AML-193 (cell line): Measurements from ENCODE around the gene STIMATE.

Experiments
- DNase-seq, 2 experiments: peaks; one replicate each; lab custom pipeline; 2025; lab: John Stamatoyannopoulos, UW

The STIMATE gene

DNA sequence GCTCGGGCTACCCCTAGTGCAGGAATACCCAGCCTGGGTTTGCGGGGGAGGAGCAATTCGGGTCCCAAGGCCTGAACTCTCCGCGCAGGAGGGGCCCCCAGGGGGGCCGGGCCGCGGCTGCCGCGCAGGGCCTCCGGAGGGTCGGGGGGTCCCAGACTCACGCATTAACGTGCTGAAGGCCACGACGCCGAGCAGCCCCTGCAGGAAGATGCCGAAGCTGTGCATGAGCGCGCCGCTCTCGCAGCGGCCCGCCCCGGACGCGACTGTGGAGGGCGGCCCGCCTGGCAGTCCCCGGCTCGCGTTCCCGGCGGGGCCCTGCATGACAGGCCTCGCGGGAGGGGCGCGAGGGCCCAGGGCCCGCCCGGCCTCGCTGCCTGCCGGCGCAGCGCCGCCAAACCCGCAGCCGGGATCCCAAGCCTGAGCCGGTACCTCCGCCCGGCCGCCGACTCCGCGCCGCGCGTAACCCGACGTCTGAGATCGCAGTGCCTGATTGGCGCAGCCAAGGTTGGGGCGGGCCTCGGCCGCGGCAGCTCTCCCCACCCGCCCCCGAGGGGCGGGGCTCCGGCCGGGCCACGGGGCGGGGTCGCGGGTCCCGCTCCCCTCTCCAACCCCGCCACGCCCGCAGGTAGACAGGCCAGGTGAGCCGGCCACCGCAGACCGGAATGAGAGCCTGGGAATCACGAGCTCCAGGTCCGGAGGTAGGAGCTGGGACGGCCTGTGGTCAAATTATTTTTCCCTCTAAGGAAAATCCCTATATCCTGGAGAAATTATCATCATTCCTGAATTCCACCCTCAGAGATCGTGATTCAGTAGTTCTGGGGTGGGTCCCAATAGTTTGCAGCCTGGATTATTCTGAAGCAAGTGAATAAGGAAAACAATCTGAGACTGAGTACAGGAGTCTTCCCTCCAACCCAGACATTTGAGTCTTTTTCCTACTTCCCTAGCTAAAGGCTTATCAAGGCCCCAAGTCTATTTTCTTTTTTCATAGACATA lies at the start of gene STIMATE:
STIMATE (minus strand) TSS at position 419 of the 993 bp plus-strand sequence; CDS start at position 321, 98 bp downstream.
- peak; percentile 89 to 90 for DNase-seq

- no peak for DNase-seq
Measured at GRCh38 chr3:52939600-52939999, 42.3 kb upstream of the STIMATE start.

DNA sequence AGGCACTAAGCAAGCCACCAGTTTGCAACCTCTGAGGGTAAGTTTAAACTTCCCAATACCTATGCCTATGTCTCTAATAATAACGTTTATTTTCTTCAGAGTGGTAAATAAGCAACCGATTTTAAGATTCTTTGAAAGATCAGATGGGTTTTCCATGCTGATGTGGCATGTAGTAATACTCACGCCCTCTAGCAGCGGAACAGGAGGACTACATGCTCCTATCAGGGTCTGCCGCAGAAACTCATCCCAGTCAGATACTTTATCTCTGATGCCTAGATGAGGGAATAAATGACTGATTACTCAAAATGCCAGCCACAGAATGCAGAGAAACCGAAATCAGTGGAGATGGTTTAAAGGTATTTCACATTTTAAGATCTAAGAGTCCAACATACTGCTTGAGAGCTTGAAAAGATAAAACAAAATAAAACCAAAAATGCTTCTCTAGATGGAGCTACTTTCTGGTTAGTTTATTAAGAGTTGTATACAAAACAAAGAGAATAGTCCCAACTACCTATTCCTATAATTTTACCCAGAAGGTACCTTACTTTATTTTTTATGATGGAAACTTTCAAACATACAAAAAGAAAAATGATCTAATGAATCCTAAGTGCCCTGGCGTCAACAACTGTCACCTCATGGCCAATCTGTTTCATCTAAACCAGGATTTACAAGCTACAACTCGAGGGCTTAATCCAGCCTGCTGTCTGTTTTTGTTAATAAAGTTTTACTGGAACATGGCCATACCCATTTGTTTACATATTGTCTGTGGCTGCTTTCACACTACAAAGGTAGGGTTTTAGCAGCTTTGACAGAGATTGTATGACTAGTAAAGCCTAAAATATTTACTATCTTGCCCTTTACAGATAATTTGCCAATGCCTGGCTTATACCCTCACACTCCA lies 37.5 kb upstream of the STIMATE start:
- peak; percentile 77 to 80 for DNase-seq

- DNase-seq: peak in 1 of 2 experiments; percentile 12
Measured at GRCh38 chr3:52931889-52932288, 34.5 kb upstream of the STIMATE start.

DNA sequence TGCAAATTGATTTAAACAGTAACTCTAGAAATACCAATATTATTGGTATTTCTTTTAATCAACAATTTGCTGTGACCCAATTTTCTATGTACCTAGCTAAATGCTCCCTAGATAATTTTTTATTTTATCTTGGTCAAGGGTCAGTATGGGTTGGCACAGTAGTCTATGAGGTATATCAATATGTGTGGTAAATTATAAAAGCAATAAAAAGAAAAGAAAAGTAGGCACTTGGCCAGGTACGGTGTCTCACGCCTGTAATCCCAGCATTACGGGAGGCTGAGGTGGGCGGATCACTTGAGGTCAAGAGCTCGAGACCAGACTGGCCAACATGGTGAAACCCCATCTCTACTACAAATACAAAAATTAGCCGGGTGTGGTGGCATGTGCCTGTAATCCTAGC lies 34.0 kb upstream of the STIMATE start:
- DNase-seq: no peak

DNA sequence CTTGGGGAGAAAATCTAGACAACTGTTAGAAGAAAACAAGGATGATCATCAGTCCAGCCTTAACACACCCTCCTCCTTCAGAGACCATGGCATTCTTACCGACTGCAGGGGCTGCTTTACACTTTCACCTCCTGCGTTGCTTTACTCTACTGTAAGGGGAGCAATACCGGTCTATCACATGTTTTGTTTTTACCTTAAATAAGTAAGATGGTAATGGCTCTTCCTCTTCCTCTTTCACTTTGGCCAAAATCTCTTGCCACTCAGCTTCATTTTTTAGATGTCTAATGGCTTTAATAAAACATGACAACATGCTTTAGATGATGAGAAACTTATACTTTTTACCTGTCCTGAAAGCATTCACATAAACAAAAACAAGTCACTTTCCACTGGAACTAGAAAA lies 33.4 kb upstream of the STIMATE start:
- DNase-seq: no peak

DNA sequence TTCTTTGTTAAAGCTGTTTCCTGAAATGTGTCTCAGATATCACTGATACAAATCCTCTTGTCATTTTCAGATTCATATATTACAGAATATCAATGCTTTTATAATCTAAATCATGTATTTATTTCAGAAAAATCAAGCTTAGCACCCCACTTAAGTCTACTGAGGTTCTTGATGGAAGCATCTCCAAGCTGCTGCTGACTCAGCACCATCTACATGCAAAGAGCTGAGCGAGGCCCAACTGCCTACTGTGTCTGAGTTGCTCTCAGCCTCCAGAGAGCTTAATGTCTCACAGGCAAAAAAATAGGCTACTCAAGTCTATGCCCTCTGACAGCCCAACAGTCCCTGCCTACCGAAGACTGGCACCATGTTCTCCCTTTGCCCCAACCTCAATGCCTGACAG lies 29.2 kb upstream of the STIMATE start:
- DNase-seq: no peak

GRCh38 chr3:52925405-52926313 lies 28.3 kb upstream of the STIMATE start:
- DNase-seq: peak; percentile 36 to 39

- DNase-seq: no peak
Measured at GRCh38 chr3:52923963-52924362, 26.6 kb upstream of the STIMATE start.

DNA sequence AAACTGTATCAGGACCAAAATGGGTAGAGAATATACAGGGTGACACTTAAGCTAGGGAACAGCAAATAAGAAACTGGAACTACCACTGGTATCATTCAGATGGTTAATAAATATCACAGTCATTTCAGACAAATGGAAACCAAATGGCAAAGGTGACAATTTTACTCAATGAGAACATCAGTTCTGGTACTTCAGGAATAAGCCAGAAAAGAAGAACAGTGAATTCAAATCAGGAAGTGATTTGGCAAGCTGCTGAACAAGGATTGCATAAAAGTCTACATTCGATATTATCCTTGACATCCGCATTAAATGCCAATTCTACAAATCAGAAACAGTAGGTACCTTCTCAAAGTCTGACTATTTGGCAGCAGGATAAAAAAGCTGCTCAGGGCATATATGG lies 23.5 kb upstream of the STIMATE start:
- peak; percentile 22 to 47 for DNase-seq

DNA sequence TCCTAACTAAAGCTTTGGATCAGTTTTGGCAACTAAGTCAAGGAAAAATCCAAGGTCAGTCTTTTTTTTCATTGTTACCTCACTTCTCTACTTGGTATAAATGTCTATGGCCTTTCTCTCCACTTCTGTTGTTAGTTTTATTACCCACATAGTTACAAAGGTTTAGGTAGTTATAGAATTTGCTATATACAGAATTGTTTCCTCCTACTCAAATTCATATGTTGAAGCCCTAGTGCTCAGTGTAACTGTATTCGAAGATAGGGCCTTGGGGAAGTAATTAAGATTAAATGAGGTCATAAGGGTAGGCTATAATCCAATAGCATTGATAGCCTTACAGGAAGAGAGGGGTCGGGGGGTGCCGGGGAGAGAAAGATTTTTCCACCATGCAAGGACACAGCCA lies 19.7 kb upstream of the STIMATE start:
- no peak for DNase-seq

DNA sequence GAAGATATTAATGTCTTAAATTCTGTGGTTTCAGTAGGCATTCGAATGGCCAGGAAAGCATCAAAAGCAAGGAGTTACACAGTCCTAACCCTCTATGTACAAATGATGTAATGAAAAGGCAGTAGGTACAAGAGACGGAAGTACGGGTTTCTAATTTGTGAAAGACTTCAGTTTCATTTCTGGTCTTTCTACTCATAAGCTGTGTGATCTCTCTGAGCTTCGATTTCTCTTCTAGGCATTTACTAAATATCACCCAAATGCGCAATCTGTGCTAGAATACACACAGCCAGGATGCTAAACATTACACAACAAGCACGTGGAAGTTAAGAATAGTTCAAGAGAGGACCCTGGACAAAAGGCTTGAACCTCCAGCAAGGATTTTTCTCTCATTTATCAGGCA lies 17.9 kb upstream of the STIMATE start:
- DNase-seq: no peak

GRCh38 chr3:52912885-52913731 lies 15.8 kb upstream of the STIMATE start:
- no peak for DNase-seq

GRCh38 chr3:52910823-52911222 lies 13.5 kb upstream of the STIMATE start:
- no peak for DNase-seq

DNA sequence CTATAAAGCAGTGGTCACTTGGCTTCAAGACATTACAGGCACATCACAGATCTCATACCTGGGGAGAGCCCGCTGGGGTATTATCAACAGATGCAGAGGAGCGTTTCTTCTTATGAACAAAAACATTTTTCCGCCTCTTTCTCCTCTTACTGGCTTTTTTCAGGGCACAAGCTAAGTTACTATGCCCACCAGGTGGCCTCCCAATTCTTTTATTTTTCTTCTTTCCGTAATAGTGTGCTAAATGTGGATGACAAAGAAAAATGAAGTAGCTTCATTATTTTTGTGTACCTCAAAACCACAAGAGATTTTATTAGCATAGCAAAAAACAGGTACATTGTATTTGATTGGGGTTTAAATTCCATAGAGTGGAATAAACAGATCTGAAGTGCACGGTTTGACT lies 10.1 kb upstream of the STIMATE start:
- DNase-seq: no peak

DNA sequence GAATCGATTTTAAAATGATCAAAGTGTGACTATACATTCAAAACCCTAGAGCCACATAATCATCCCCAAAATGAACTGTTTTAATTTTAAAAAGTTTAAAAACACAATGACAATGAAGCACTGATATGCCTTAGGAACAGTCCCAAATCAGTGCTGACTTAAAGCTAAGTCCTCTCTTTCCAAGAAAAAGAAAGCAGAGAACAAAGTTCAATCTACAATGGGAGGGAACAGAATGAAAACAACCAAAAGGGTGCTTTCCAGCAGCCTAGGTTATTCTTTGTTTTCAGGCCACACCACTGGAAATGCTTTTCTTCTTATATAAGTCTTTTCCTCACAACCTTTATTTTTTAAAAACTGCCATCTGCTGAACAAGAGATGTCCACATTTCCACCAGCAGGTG lies 7.2 kb upstream of the STIMATE start:
- DNase-seq: no peak

DNA sequence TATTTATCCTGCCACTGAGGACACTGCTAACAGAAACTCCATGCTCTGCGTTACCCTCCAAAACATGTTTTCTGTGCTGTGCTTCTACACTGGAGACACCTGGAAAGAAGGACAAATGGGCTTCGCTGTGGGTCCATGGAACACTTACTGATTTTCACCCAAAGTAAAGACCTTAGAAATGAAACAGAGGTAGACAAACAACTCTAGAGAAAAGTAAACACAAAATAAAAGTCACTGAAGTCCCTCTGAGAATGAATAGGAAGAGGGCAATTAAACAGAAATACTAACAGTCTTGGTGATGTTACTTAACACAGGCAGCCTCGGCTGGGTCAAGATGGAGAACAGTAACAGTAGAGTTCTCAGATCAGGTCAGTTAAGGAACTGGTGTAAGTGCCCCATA lies 6.7 kb upstream of the STIMATE start:
- DNase-seq: no peak

GRCh38 chr3:52896613-52897012 lies 735 bp downstream of the STIMATE start:
- DNase-seq: no peak

DNA sequence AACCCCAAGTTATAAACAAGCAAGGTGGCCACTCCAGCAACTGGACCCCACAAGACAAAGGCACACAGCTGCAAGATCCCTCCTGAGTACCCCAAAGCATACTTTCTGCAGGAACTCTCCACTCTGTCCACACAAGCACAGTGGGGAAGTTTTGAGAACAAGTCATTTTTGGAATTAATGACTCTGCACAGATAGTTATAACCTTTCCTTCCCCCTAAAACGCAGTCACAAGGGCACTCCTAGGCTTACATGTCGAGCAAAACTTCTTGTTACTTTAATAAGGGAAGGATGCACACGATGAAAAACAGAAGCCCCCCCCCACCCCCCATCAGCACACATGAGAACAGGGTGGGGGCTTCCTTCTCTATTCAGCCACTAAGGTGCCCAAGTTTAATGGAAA lies 1.2 kb downstream of the STIMATE start:
- no peak for DNase-seq

DNA sequence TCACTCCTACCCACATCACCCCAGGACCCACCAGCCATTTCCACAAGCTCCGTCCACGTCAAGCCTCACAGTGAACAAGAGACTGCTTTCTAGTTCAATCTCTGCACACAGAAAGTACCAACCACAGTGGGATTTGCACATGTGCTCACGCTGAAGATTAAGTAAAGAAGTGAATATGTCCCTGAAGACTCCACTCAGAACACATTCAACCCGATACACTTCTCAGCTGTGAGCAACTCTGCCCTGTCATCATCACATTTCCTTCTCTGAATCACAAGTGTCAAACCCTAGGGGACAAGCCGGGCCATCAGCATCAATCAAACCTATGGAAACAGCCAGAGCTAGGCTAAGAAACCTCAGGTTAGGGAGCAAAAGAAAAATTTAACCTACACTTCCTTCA lies 1.9 kb downstream of the STIMATE start:
- DNase-seq: peak in 1 of 2 experiments; percentile 23

- no peak for DNase-seq
Measured at GRCh38 chr3:52894756-52895155, 2.6 kb downstream of the STIMATE start.
